Measurements from ENCODE around the gene UBAP1L. TPM values are rescaled to one million over a fixed set of nuclear protein-coding genes. Genes with fewer than 3 reads are reported as not detected.

UBAP1L gene
- total RNA-seq, 1 donor from 2014 or later, result 1.8 TPM

DNA sequence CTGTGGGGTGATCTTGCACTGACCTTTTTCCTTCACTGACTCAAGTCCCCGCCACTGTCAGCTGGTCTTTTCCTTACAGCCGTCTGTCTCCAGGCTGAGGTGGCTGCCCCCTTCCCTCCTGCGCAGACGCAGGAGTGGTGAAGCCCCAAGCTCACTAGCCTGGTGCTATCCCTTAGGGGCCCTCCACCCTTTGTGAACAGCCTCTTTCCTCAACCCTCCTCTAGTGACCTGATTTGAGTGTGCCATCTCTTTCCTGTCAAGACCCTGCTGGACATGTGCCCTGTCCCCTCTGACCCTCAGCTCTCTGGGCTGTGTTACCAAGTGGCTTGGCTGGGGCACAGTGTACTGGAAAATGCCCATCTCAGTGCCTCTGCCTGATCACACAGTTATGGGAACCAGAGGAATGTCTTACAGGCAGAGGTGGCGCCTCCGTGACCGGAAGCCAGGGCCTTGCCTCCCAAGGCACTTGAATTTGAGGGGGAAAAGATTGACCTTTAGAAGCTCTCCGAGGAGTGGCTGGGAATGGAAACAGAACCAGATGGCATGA lies 29.7 kb downstream of the UBAP1L start:
- Histone ChIP-seq H3K4me1 (ENCODE audit: insufficient read depth, low read length) (peaks cover 9% of the 10 kb centered on the region), H3K79me2 (ENCODE audit: insufficient read depth, low read length) (no peaks in the 10 kb centered on the region), H3K9me3 (ENCODE audit: insufficient read depth, low read depth, low read length) (no peaks in the 10 kb centered on the region), H3K36me3 (ENCODE audit: insufficient read depth, low read length) (no peaks in the 10 kb centered on the region), H3K27ac (ENCODE audit: low read depth, low read length) (no peak overlapping the region), H4K20me1 (ENCODE audit: insufficient read depth, low read length) (no peaks in the 10 kb centered on the region), H3K27me3 (ENCODE audit: insufficient read depth, low read length) (peaks cover 29% of the 10 kb centered on the region), H3K9ac (ENCODE audit: low read length) (no peak overlapping the region), H3K4me2 (ENCODE audit: low read length) (no peak overlapping the region), H2AFZ (ENCODE audit: low read depth, low read length) (no peak overlapping the region), H3K4me3 (ENCODE audit: insufficient read depth, low read depth, low read length) (no peak overlapping the region)
- Mint-ChIP-seq H3K27ac (ENCODE audit: unreplicated experiment) (no peak overlapping the region), H3K27me3 (ENCODE audit: low read depth, unreplicated experiment) (peaks cover 72% of the 10 kb centered on the region), H3K36me3 (ENCODE audit: low read depth, unreplicated experiment) (no peaks in the 10 kb centered on the region), H3K9me3 (ENCODE audit: unreplicated experiment) (no peaks in the 10 kb centered on the region), H3K4me1 (ENCODE audit: low read depth, unreplicated experiment) (peaks cover 9% of the 10 kb centered on the region), H3K4me3 (ENCODE audit: unreplicated experiment) (no peak overlapping the region)
- TF ChIP-seq CTCF (IDR thresholded peaks at IDR 0.05; ENCODE audit: insufficient read depth, low read depth, low read length), result no peak
- TF ChIP-seq EZH2 (IDR thresholded peaks at IDR 0.05; ENCODE audit: insufficient read depth, low read length), result no peak
- no peak for DNase-seq (ENCODE audit: low read depth)
- no peak for FAIRE-seq

- H3K4me2 ChIP-seq (ENCODE audit: low read length), result no peak overlapping the region
- FAIRE-seq (no peak), DNase-seq (ENCODE audit: low read depth) (peak; percentile 19)
- no peak overlapping the region for H3K27ac ChIP-seq (ENCODE audit: low read depth, low read length)
- Mint-ChIP-seq H3K9me3 (ENCODE audit: unreplicated experiment) (no peaks in the 10 kb centered on the region), H3K27me3 (ENCODE audit: low read depth, unreplicated experiment) (peaks cover 71% of the 10 kb centered on the region), H3K4me3 (ENCODE audit: unreplicated experiment) (no peak overlapping the region), H3K4me1 (ENCODE audit: low read depth, unreplicated experiment) (peaks cover 9% of the 10 kb centered on the region), H3K36me3 (ENCODE audit: low read depth, unreplicated experiment) (no peaks in the 10 kb centered on the region), H3K27ac (ENCODE audit: unreplicated experiment) (no peak overlapping the region)
- no peak overlapping the region for H3K4me3 ChIP-seq (ENCODE audit: insufficient read depth, low read depth, low read length)
- H3K36me3 ChIP-seq (ENCODE audit: insufficient read depth, low read length), result no peaks in the 10 kb centered on the region
- H2AFZ ChIP-seq (ENCODE audit: low read depth, low read length), result no peak overlapping the region
- H3K4me1 ChIP-seq (ENCODE audit: insufficient read depth, low read length), result peaks cover 9% of the 10 kb centered on the region
- H3K79me2 ChIP-seq (ENCODE audit: insufficient read depth, low read length), result no peaks in the 10 kb centered on the region
- H3K9ac ChIP-seq (ENCODE audit: low read length), result no peak overlapping the region
- H3K9me3 ChIP-seq (ENCODE audit: insufficient read depth, low read depth, low read length), result no peaks in the 10 kb centered on the region
- TF ChIP-seq CTCF (IDR thresholded peaks at IDR 0.05; ENCODE audit: insufficient read depth, low read depth, low read length), result no peak
- no peak for TF ChIP-seq EZH2 (IDR thresholded peaks at IDR 0.05; ENCODE audit: insufficient read depth, low read length)
- H4K20me1 ChIP-seq (ENCODE audit: insufficient read depth, low read length), result no peaks in the 10 kb centered on the region
- H3K27me3 ChIP-seq (ENCODE audit: insufficient read depth, low read length), result peaks cover 32% of the 10 kb centered on the region
These were observed 30.3 kb downstream of the UBAP1L start for GRCh38 chr15:65084500-65085206.

- DNase-seq (ENCODE audit: low read depth), result peak; percentile 45
- Histone ChIP-seq H3K27me3 (ENCODE audit: insufficient read depth, low read length) (peaks cover 44% of the 10 kb centered on the region), H3K9me3 (ENCODE audit: insufficient read depth, low read depth, low read length) (no peaks in the 10 kb centered on the region), H3K4me1 (ENCODE audit: insufficient read depth, low read length) (peaks cover 9% of the 10 kb centered on the region), H3K36me3 (ENCODE audit: insufficient read depth, low read length) (no peaks in the 10 kb centered on the region), H4K20me1 (ENCODE audit: insufficient read depth, low read length) (no peaks in the 10 kb centered on the region), H3K27ac (ENCODE audit: low read depth, low read length) (no peak overlapping the region), H3K4me2 (ENCODE audit: low read length) (peak overlapping the region; percentile 6), H3K4me3 (ENCODE audit: insufficient read depth, low read depth, low read length) (no peak overlapping the region), H3K9ac (ENCODE audit: low read length) (no peak overlapping the region), H2AFZ (ENCODE audit: low read depth, low read length) (no peak overlapping the region), H3K79me2 (ENCODE audit: insufficient read depth, low read length) (no peaks in the 10 kb centered on the region)
- no peaks in the 10 kb centered on the region for H3K36me3 Mint-ChIP-seq (ENCODE audit: low read depth, unreplicated experiment)
- peaks cover 73% of the 10 kb centered on the region for H3K27me3 Mint-ChIP-seq (ENCODE audit: low read depth, unreplicated experiment)
- no peak overlapping the region for H3K27ac Mint-ChIP-seq (ENCODE audit: unreplicated experiment)
- H3K9me3 Mint-ChIP-seq (ENCODE audit: unreplicated experiment), result no peaks in the 10 kb centered on the region
- peak; percentile 37 for TF ChIP-seq CTCF (IDR thresholded peaks at IDR 0.05; ENCODE audit: insufficient read depth, low read depth, low read length)
- TF ChIP-seq EZH2 (IDR thresholded peaks at IDR 0.05; ENCODE audit: insufficient read depth, low read length), result no peak
- no peak for FAIRE-seq
- no peak overlapping the region for H3K4me3 Mint-ChIP-seq (ENCODE audit: unreplicated experiment)
- H3K4me1 Mint-ChIP-seq (ENCODE audit: low read depth, unreplicated experiment), result peaks cover 9% of the 10 kb centered on the region
These were observed 31.7 kb downstream of the UBAP1L start for GRCh38 chr15:65083262-65083701.

Measured in astrocyte (in vitro differentiated cells and primary cell).